GM18951 (cell line): Measurements from ENCODE around the gene ALAD.
"Not testable (repeated sequence)": the region's sequence is repeated elsewhere in the genome, so short reads cannot be mapped to it uniquely, and the experiment has no call there.

ENCODE experiments used
- POLR2A ChIP-seq: IDR thresholded peaks from 4 replicates; pipeline ENCODE4 v1.6.1; 2011; ENCODE audit warnings: mild to moderate bottlenecking; ENCODE audit not compliant: insufficient read length, insufficient read depth; ENCODE audit errors: extremely low read depth
- in situ Hi-C: fragments of 300-500 bp; cut with MboI; formaldehyde crosslinking; loops from one replicate; pipeline ENCODE4 v1.12.0; 2022; ENCODE audit warnings: low sequenced_read_pairs, mixed read lengths, inconsistent platforms; ENCODE audit not compliant: unreplicated experiment

ALAD gene

GRCh38 chr9:113401027-113401792, at the start of gene ALAD:
Gene ALAD, minus strand, starts transcription at chr9:113401284. Its CDS starts 7,725 bp downstream, at chr9:113393559.
- in situ Hi-C loops: no loop called here
- peak; percentile 82 for TF ChIP-seq POLR2A

- in situ Hi-C loops: loop anchor here (5.0 to 10.0 kb wide), 2 partner anchors 145 to 203 kb away; no protein-coding TSS in a partner anchor
- TF ChIP-seq POLR2A: no peak
These were observed 48.3 kb upstream of the ALAD start for GRCh38 chr9:113449376-113449775.

- in situ Hi-C loops: loop anchor here (5.0 to 10.0 kb wide), 2 partner anchors 148 to 206 kb away; no protein-coding TSS in a partner anchor
- no peak for TF ChIP-seq POLR2A
These were observed 45.2 kb upstream of the ALAD start for GRCh38 chr9:113446323-113446740.

GRCh38 chr9:113444736-113445135, 43.7 kb upstream of the ALAD start:
- in situ Hi-C loops: loop anchor here (5.0 to 10.0 kb wide), 2 partner anchors 150 to 208 kb away; no protein-coding TSS in a partner anchor
- no peak for TF ChIP-seq POLR2A

- in situ Hi-C loops: not testable (repeated sequence)
These were observed 36.6 kb upstream of the ALAD start for GRCh38 chr9:113437716-113438115.

GRCh38 chr9:113436728-113437515, 35.8 kb upstream of the ALAD start:
- TF ChIP-seq POLR2A: no peak
- in situ Hi-C loops: no loop called here

GRCh38 chr9:113431191-113431590, 30.1 kb upstream of the ALAD start:
- in situ Hi-C loops: no loop called here
- TF ChIP-seq POLR2A: no peak

- no peak for TF ChIP-seq POLR2A
- in situ Hi-C loops: loop anchor here (10.0 kb wide), 1 partner anchor 227 kb away; no protein-coding TSS in a partner anchor
These were observed 27.1 kb upstream of the ALAD start for GRCh38 chr9:113428062-113428615.

GRCh38 chr9:113427629-113428028, 26.5 kb upstream of the ALAD start:
- TF ChIP-seq POLR2A: no peak
- in situ Hi-C loops: loop anchor here (10.0 kb wide), 1 partner anchor 227 kb away; no protein-coding TSS in a partner anchor

- in situ Hi-C loops: loop anchor here (10.0 kb wide), 1 partner anchor 228 kb away; no protein-coding TSS in a partner anchor
- no peak for TF ChIP-seq POLR2A
These were observed 25.6 kb upstream of the ALAD start for GRCh38 chr9:113426701-113427100.

- in situ Hi-C loops: loop anchor here (10.0 kb wide), 1 partner anchor 230 kb away; no protein-coding TSS in a partner anchor
- no peak for TF ChIP-seq POLR2A
These were observed 24.0 kb upstream of the ALAD start for GRCh38 chr9:113425072-113425471.

- in situ Hi-C loops: loop anchor here (10.0 kb wide), 1 partner anchor 233 kb away; no protein-coding TSS in a partner anchor
- no peak for TF ChIP-seq POLR2A
These were observed 20.6 kb upstream of the ALAD start for GRCh38 chr9:113421726-113422125.

GRCh38 chr9:113417370-113417769, 16.3 kb upstream of the ALAD start:
- in situ Hi-C loops: no loop called here
- no peak for TF ChIP-seq POLR2A

- in situ Hi-C loops: no loop called here
- TF ChIP-seq POLR2A: no peak
These were observed 15.2 kb upstream of the ALAD start for GRCh38 chr9:113416149-113416721.
